ENCODE measurements around the gene GAST.
"Not testable (repeated sequence)": the region's sequence is repeated elsewhere in the genome, so short reads cannot be mapped to it uniquely, and the experiment has no call there.

GAST gene

GRCh38 chr17:41682631-41683030 lies 29.5 kb upstream of the GAST start:
- in situ Hi-C loops (cut with MboI; ENCODE audit: low sequenced_read_pairs): no loop called here

- in situ Hi-C loops (cut with MboI; ENCODE audit: low sequenced_read_pairs): no loop called here
These were observed 28.6 kb upstream of the GAST start for GRCh38 chr17:41683441-41684007.

GRCh38 chr17:41684035-41684434 lies 28.1 kb upstream of the GAST start:
- in situ Hi-C loops (cut with MboI; ENCODE audit: low sequenced_read_pairs): no loop called here

GRCh38 chr17:41685753-41686152 lies 26.4 kb upstream of the GAST start:
- in situ Hi-C loops (cut with MboI; ENCODE audit: low sequenced_read_pairs): not testable (repeated sequence)

- in situ Hi-C loops (cut with MboI; ENCODE audit: low sequenced_read_pairs): no loop called here
These were observed 25.9 kb upstream of the GAST start for GRCh38 chr17:41686281-41686680.

DNA sequence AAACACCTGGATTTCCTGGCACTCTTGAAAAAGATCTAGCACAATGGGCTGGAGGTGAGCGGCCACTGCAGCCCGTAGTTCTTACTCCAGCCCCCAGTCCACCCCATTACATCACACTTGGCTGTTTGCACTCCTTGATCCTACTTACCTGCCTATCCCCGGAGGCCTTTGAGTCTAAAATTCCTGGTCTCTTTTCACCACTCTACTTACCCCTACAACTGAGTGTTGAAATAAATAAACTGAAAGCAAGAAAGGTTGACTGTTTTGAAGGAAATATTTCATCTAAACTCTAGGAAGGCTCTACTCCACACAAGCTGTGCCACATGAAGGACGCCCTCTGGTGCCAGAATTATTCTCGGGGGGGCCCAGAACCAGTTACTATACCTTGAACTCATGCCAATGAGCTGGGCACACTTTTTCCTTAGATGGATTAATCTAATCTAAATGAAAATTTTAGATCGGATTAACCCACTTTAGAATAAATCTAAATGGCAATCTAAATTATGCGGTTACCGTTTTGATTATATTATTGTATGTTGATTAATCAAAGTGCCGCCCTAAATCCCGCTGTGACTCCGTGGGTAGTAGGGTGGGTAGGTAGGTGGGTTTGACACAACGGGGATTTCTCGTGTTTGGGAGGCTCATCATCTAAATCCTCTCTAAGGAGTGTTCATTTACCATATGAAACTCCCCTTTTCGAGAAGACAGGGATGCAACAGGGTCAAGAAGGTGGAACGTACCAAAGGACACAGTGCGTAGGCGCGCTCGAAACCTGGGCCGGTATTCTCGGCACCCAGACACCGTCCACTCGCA lies 24.1 kb upstream of the GAST start:
- in situ Hi-C loops (cut with MboI; ENCODE audit: low sequenced_read_pairs): no loop called here

- in situ Hi-C loops (cut with MboI; ENCODE audit: low sequenced_read_pairs): no loop called here
These were observed 23.3 kb upstream of the GAST start, which contains the start of gene EIF1 for GRCh38 chr17:41688641-41689496. Gene EIF1 (plus strand): TSS chr17:41688885. CDS start chr17:41689039, 154 bp downstream.

- in situ Hi-C loops (cut with MboI; ENCODE audit: low sequenced_read_pairs): no loop called here
These were observed 22.4 kb upstream of the GAST start for GRCh38 chr17:41689497-41690299.

DNA sequence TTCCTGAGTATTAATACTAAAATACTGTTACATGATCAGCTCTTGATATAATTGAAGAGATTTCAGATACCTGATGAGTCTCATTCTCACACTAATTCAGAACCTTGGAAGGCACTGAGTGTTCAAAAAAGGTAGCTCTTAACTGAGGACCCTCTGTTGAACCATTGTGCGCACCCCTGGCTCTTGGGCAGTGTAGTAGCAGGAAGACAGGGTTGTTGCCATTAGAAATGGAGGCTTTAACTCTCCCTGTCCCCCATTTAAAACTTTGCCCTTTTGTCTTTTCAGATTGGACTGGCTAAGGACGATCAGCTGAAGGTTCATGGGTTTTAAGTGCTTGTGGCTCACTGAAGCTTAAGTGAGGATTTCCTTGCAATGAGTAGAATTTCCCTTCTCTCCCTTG lies 21.6 kb upstream of the GAST start:
- in situ Hi-C loops (cut with MboI; ENCODE audit: low sequenced_read_pairs): no loop called here

GRCh38 chr17:41691031-41691777 lies 20.9 kb upstream of the GAST start:
- in situ Hi-C loops (cut with MboI; ENCODE audit: low sequenced_read_pairs): no loop called here

DNA sequence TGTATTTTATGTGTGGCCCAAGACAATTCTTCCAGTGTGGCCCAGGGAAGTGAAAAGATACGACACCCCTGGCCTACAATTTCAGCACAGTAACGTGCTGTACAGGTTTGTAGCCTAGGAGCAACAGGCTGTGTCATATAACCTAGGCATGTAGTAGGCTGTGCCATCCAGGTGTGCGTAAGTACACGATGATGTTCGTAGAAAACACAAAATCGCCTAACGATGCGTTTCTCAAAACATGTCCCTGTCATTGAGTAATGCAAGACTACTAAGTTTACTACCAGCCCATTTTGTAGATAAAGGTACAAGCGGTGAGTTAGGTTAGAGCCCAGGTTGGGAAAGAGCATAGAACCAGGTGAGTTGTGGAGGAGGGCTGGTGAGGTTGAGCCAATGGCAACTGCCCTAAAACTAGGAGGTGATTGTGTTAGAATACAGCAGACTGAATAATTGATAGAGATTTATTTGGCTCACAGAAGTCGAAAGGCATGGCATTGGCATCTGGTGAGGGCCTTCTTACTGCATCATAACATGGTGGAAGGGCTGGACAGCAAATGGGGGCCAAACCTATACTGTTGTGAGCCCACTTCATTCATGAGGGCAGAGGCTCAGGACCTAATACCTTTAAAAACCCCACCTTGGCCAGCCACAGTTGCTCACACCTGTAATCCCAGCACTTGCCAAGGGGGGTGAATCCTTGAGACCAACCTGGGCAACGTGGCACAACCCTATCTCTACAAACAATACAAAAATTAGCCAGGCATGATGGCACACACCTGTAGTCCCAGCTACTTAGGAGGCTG lies 19.2 kb upstream of the GAST start:
- in situ Hi-C loops (cut with MboI; ENCODE audit: low sequenced_read_pairs): no loop called here

GRCh38 chr17:41695134-41695661 lies 16.9 kb upstream of the GAST start:
- in situ Hi-C loops (cut with MboI; ENCODE audit: low sequenced_read_pairs): no loop called here

DNA sequence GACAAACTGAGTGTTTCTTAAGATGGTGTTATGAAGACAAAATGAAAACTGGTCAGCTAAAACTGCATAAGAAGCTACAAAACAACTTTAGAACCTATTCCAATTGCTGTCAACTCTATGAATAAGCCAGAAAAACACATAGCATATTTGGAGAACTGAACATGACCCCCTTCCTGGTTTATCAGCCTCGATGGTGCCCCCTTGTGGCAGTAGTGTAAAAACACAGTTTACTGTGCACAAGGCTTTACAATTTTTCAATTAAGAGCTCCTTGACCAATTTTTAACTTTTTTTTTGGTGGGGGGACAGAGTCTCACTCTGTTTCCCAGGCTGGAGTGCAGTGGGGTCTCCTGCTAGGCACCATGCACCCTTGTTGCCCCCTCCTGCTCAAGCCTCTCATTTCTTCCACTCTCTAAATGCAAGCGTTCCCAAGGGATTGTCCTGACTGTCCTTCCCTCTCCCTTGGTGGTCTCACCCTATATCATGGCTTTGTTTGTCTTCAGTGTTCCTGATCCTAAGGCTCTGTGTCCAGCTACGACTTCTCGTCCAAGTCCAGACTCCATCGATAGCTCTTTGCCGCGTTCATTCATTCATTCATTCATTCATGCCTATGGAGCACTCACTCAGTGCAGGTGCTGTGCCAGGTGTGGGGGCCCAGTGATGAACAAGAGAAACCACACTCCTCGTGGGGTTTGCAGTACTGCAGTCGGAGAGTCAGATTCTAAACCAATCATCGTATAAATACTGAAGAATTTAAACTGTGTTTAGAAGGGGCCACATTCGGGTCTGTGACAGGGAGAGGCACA lies 16.0 kb upstream of the GAST start:
- in situ Hi-C loops (cut with MboI; ENCODE audit: low sequenced_read_pairs): no loop called here

DNA sequence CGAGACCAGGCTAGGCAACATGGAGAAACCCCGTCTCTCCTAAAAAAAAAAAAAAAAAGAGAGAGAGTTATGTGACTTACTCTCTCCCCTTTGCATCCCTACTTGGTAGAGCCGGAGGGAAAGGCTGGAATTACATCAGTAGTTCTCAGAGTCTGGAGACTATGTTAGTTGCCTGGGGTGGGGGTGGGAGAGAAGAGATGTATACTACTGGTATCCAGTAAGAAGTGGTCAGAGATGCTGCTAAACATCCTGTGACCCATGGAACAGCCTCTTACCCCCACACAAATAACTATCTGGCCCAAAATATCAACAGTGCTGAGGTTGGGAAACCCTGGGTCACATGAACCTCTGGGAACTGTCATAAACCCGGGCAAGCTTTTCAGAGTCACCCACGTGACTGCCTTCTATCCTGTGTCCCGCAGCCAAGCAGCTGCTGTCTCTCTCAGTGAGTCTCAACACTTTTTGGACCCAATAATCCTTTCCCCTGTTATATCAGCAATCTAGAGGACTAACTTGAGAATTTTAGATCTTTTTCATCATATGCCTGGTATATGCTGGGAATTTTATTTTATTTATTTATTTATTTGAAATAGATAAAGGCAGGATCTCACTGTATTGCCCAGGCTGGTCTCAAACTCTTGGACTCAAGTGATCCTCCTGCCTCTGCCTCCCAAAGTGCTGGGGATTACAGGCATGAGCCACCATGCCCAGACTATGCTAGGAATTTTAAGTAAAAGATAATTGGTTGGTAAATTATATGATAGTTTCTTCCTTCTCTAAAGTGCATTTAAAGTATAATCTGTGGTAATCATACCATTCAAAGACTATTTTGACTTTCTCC lies 14.8 kb upstream of the GAST start:
- in situ Hi-C loops (cut with MboI; ENCODE audit: low sequenced_read_pairs): no loop called here

DNA sequence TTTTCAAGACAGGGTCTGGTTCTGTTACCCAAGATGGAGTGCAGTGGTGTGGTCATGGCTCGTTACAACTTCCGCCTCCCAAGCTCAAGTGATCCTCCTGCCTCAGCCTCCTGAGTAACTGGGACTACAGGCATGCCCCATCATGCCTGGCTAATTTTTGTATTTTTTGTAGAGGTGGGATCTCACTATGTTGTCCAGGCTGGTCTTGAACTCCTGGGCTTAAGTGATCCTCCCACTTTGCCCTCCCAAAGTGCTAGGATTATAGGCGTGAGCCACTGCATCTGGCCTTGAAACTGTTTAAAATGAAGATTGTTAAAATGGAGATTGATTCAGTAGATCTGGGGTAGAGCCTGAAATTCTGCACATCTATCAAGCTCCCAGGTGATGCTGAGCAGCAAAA lies 11.3 kb upstream of the GAST start:
- in situ Hi-C loops (cut with MboI; ENCODE audit: low sequenced_read_pairs): not testable (repeated sequence)

DNA sequence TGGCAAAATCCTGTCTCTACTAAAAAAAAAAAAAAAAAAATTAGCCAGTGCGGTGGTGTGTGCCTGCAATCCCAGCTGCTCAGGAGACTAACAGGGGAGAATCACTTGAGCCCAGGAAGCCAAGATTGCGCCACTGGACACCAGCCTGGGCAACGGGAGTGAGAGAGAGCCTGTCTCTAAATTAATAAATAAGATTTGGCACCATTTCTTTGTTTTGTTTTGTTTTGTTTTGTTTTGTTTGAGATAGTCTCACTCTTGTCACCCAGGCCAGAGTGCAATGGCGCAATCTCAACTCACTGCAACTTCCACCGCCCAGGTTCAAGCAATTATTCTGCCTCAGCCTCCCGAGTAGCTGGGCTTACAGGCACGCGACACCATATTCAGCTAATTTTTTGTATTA lies 9.4 kb upstream of the GAST start:
- in situ Hi-C loops (cut with MboI; ENCODE audit: low sequenced_read_pairs): no loop called here

DNA sequence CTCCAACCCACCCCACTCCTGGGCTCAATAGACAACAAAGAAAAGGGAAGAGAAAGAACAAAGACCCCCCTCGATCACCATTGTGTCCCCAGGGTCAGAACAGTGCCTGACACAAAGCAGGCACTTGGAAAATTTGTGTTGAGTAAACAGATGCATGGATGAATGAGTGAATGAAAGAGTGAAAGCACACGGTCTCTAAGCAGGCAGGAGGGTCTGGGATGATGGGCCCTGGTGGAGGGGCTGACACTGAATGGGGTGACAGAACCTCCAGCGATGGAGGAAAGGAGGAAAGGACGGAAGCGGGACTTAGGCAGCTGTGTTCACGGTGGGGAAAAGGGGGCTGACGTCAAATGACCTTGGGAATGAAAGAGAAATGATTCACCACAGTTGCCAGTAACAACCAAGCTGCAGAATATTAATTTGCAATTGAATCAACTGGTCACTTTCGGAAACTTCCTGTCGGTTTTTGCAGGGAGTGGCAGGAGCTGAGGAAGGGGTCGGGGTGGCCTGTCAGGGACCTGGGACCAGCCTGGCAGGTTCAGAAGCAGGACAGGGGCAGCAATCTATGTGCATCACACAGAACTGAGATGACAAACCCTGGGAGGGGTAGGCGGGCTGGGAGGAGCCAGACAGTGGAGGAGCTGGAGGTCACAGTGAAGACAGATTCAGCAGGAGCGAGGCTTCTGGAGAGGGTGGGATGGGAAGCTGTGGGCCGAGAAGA lies 6.7 kb upstream of the GAST start:
- in situ Hi-C loops (cut with MboI; ENCODE audit: low sequenced_read_pairs): no loop called here
